H9 (cell line): ENCODE data around the gene PLAC9. TPM values are rescaled to one million over a fixed set of nuclear protein-coding genes. Genes with fewer than 3 reads are reported as not detected.

Experiments used
- DNase-seq: peaks from one replicate; pipeline ENCODE4 v3.0.0-alpha.2; 2017
- H2AFZ ChIP-seq: one replicate; pipeline ENCODE4 v1.6.1; 2013; ENCODE audit warnings: mild to moderate bottlenecking, low read length, control low read depth, moderate library complexity
- H2AK5ac ChIP-seq: 2 replicates; pipeline ENCODE4 v1.6.1; 2013; ENCODE audit warnings: low read length, control low read depth, mixed read lengths; ENCODE audit not compliant: insufficient read length
- H2BK120ac ChIP-seq: one replicate; pipeline ENCODE4 v1.6.1; 2013; ENCODE audit warnings: low read depth, mild to moderate bottlenecking, low read length, control low read depth, inconsistent platforms; ENCODE audit not compliant: poor library complexity, severe bottlenecking
- H2BK12ac ChIP-seq: 2 replicates; pipeline ENCODE4 v1.6.1; 2013; ENCODE audit warnings: low read length, control low read depth, mixed read lengths, low read depth; ENCODE audit not compliant: insufficient read length
- H2BK15ac ChIP-seq: 2 replicates; pipeline ENCODE4 v1.6.1; 2013; ENCODE audit warnings: low read depth, low read length, control low read depth
- H2BK20ac ChIP-seq: one replicate; pipeline ENCODE4 v1.6.1; 2013; ENCODE audit warnings: low read depth, mild to moderate bottlenecking, low read length, control low read depth, inconsistent platforms; ENCODE audit not compliant: poor library complexity, severe bottlenecking
- H2BK5ac ChIP-seq: 2 replicates; pipeline ENCODE4 v1.6.1; 2013; ENCODE audit warnings: low read length, control low read depth, mixed read lengths; ENCODE audit not compliant: insufficient read length
- H3K14ac ChIP-seq: 2 replicates; pipeline ENCODE4 v1.6.1; 2013; ENCODE audit warnings: low read length, control low read depth; ENCODE audit not compliant: insufficient read depth
- H3K18ac ChIP-seq: 2 replicates; pipeline ENCODE4 v1.6.1; 2013; ENCODE audit warnings: low read depth, mild to moderate bottlenecking, mixed read lengths, low read length, control low read depth; ENCODE audit not compliant: insufficient read length
- H3K23ac ChIP-seq: 2 replicates; pipeline ENCODE4 v1.6.1; 2013; ENCODE audit warnings: low read length, control low read depth, mixed read lengths, low read depth; ENCODE audit not compliant: insufficient read length
- H3K23me2 ChIP-seq: 2 replicates; pipeline ENCODE4 v1.6.1; 2013; ENCODE audit warnings: low read depth, mild to moderate bottlenecking, mixed read lengths, low read length, control low read depth; ENCODE audit not compliant: insufficient read length, poor library complexity, severe bottlenecking
- H3K27ac ChIP-seq: 2 replicates; pipeline ENCODE4 v1.5.1; 2013; ENCODE audit warnings: low read length, control low read depth, mixed read lengths, low read depth; ENCODE audit not compliant: insufficient read length
- H3K27me3 ChIP-seq: 2 replicates; pipeline ENCODE4 v1.6.1; 2013; ENCODE audit warnings: low read length, control low read depth, inconsistent platforms; ENCODE audit not compliant: insufficient read depth
- H3K4ac ChIP-seq: 2 replicates; pipeline ENCODE4 v1.6.1; 2013; ENCODE audit warnings: low read depth, mild to moderate bottlenecking, control low read depth, inconsistent platforms, low read length, moderate library complexity
- H3K4me1 ChIP-seq: 2 replicates; pipeline ENCODE4 v1.6.1; 2013; ENCODE audit warnings: low read length, control low read depth, inconsistent platforms; ENCODE audit not compliant: insufficient read depth
- H3K4me2 ChIP-seq: 2 replicates; pipeline ENCODE4 v1.6.1; 2013; ENCODE audit warnings: low read length, control low read depth, mixed read lengths; ENCODE audit not compliant: insufficient read length, insufficient read depth
- H3K56ac ChIP-seq: 2 replicates; pipeline ENCODE4 v1.6.1; 2013; ENCODE audit warnings: low read depth, mild to moderate bottlenecking, mixed read lengths, low read length, control low read depth; ENCODE audit not compliant: insufficient read length
- H3K79me1 ChIP-seq: 2 replicates; pipeline ENCODE4 v1.6.1; 2013; ENCODE audit warnings: low read depth, mild to moderate bottlenecking, moderate library complexity, low read length, control low read depth, inconsistent platforms; ENCODE audit not compliant: insufficient read depth, poor library complexity, severe bottlenecking
- H3K79me2 ChIP-seq: 2 replicates; pipeline ENCODE4 v1.6.1; 2013; ENCODE audit warnings: low read length, control low read depth, inconsistent platforms; ENCODE audit not compliant: insufficient read depth
- H3K9ac ChIP-seq: 2 replicates; pipeline ENCODE4 v1.6.1; 2013; ENCODE audit warnings: low read length, control low read depth, mixed read lengths; ENCODE audit not compliant: insufficient read length; ENCODE audit errors: extremely low read depth
- H3K9me3 ChIP-seq: one replicate; pipeline ENCODE4 v1.6.1; 2013; ENCODE audit warnings: low read depth, low read length, inconsistent platforms; ENCODE audit not compliant: control insufficient read depth
- H3T11ph ChIP-seq: one replicate; pipeline ENCODE4 v1.6.1; 2013; ENCODE audit warnings: mild to moderate bottlenecking, low read length, control low read depth, inconsistent platforms
- H4K20me1 ChIP-seq: one replicate; pipeline ENCODE4 v1.6.1; 2013; ENCODE audit not compliant: control insufficient read depth, insufficient read length, insufficient read depth
- H4K5ac ChIP-seq: 2 replicates; pipeline ENCODE4 v1.6.1; 2013; ENCODE audit warnings: low read depth, mild to moderate bottlenecking, mixed read lengths, low read length, control low read depth; ENCODE audit not compliant: insufficient read length
- H4K8ac ChIP-seq: replicated peaks from 2 replicates; pipeline ENCODE4 v1.6.1; 2013; ENCODE audit warnings: low read length, control low read depth, mixed read lengths, low read depth; ENCODE audit not compliant: insufficient read length
- H4K91ac ChIP-seq: 2 replicates; pipeline ENCODE4 v1.6.1; 2013; ENCODE audit warnings: low read depth, mild to moderate bottlenecking, moderate library complexity, mixed read lengths, low read length, control low read depth; ENCODE audit not compliant: insufficient read length
- H3K27ac Mint-ChIP-seq, 3 experiments: 2 replicates in 2 of 3; 3 replicates in 1 of 3; pipeline ENCODE4 v1.8.0; 2020 to 2021; ENCODE audit warnings: mixed read lengths in 3 of 3, mild to moderate bottlenecking in 1 of 3, moderate library complexity in 1 of 3
- H3K27me3 Mint-ChIP-seq: 2 replicates; pipeline ENCODE4 v1.8.0; 2021; ENCODE audit warnings: low read depth, mild to moderate bottlenecking, moderate library complexity, mixed read lengths
- H3K36me3 Mint-ChIP-seq, 3 experiments: 2 replicates in 2 of 3; 3 replicates in 1 of 3; pipeline ENCODE4 v1.8.0; 2020 to 2021; ENCODE audit warnings: low read depth in 3 of 3, mixed read lengths in 3 of 3; ENCODE audit not compliant: insufficient read depth in 1 of 3
- H3K4me1 Mint-ChIP-seq, 2 experiments: 2 replicates each; pipeline ENCODE4 v1.8.0; 2020; ENCODE audit warnings: mixed read lengths in 2 of 2
- H3K4me3 Mint-ChIP-seq, 2 experiments: 2 replicates in 1 of 2; 3 replicates in 1 of 2; pipeline ENCODE4 v1.8.0; 2020 to 2021; ENCODE audit warnings: mild to moderate bottlenecking in 2 of 2, mixed read lengths in 2 of 2, moderate library complexity in 1 of 2
- H3K9me3 Mint-ChIP-seq, 2 experiments: 2 replicates in 1 of 2; 3 replicates in 1 of 2; pipeline ENCODE4 v1.8.0; 2020; ENCODE audit warnings: mild to moderate bottlenecking in 2 of 2, mixed read lengths in 2 of 2, moderate library complexity in 1 of 2
- WGBS: extraction: QIAGEN DNeasy Blood & Tissue Kit; methylation state at CpG from one replicate; pipeline ENCODE4 v1.1.7; 2013; ENCODE audit warnings: missing lambda C conversion rate, low lambda C conversion rate, mixed read lengths; ENCODE audit not compliant: insufficient read length; ENCODE audit errors: extremely low coverage; 5-methylcytosine and 5-hydroxymethylcytosine counted together
- total RNA-seq: library from RNA; stranded (reverse); gene quantifications from 2 replicates; pipeline ENCODE4 v1.2.1, GENCODE V29; 2021
- TF ChIP-seq, protein P1 (sequence below): fragments of 200-600 bp; sonication (generic); conservative IDR thresholded peaks from 3 replicates; pipeline ENCODE4 v1.8.0; 2021; ENCODE audit warnings: antibody characterized with exemption, mild to moderate bottlenecking

PLAC9 gene
- total RNA-seq, 1 experiment from 2014 or later = 4.3 TPM

DNA sequence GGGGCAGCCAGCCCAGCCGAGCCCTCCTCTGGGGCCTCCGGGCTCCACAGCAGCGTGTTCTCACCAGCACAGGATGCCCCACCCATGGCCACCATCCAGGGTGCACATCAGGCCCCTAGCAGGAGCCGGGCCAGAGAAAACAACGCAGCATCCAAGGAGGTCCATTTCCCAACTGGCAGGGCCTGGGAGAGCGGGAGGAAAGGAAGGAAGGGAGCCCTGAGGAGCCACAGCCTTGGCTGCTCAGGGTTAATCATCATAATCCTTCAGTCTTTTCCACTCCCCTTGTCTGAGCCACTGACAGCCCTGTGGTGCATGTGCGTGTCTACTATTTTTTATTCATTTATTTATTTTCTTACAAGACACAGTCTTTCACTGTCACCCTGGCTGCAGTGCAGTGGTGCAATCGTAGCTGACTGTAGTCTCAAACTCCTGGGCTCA lies 3.6 kb downstream of the PLAC9 start:
- Histone ChIP-seq H2BK5ac (no peak overlapping the region), H3K79me2 (no peaks in the 10 kb centered on the region), H3K27me3 (no peaks in the 10 kb centered on the region; the same call in 1 of the 2 replicates), H2BK20ac (no peak overlapping the region), H3K14ac (no peak overlapping the region), H3K56ac (no peak overlapping the region), H4K5ac (no peak overlapping the region), H3K9me3 (no peaks in the 10 kb centered on the region), H3K4me1 (0 out of 2 replicates have a peak, but pooled peaks cover 3% of the 10 kb centered on the region), H3K23me2 (peaks cover 4% of the 10 kb centered on the region), H4K8ac (no peak overlapping the region), H2AFZ (no peak overlapping the region), H2BK120ac (no peak overlapping the region), H3K18ac (no peak overlapping the region), H3K79me1 (no peaks in the 10 kb centered on the region), H3K9ac (no peak overlapping the region), H2BK15ac (no peak overlapping the region), H3K4me2 (no peak overlapping the region), H3K4ac (no peak overlapping the region), H3K27ac (no peak overlapping the region), H3T11ph (no peak overlapping the region), H2AK5ac (no peak overlapping the region), H2BK12ac (no peak overlapping the region), H4K91ac (no peak overlapping the region), H3K23ac (no peak overlapping the region), H4K20me1 (no peaks in the 10 kb centered on the region)
- Mint-ChIP-seq H3K9me3 (peaks cover 0 to 3% of the 10 kb centered on the region in 2 experiments; a peak in 2 of 5 replicates), H3K36me3 (no peaks in the 10 kb centered on the region; a peak in 2 of 7 replicates), H3K27ac (peak overlapping the region in 1 of 3 experiments; percentile 51; a peak in 1 of 7 replicates), H3K27me3 (peaks cover 28% of the 10 kb centered on the region), H3K4me1 (peaks cover 22 to 30% of the 10 kb centered on the region in 2 experiments), H3K4me3 (no peak overlapping the region)
- TF ChIP-seq, protein P1, sequence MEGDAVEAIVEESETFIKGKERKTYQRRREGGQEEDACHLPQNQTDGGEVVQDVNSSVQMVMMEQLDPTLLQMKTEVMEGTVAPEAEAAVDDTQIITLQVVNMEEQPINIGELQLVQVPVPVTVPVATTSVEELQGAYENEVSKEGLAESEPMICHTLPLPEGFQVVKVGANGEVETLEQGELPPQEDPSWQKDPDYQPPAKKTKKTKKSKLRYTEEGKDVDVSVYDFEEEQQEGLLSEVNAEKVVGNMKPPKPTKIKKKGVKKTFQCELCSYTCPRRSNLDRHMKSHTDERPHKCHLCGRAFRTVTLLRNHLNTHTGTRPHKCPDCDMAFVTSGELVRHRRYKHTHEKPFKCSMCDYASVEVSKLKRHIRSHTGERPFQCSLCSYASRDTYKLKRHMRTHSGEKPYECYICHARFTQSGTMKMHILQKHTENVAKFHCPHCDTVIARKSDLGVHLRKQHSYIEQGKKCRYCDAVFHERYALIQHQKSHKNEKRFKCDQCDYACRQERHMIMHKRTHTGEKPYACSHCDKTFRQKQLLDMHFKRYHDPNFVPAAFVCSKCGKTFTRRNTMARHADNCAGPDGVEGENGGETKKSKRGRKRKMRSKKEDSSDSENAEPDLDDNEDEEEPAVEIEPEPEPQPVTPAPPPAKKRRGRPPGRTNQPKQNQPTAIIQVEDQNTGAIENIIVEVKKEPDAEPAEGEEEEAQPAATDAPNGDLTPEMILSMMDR = no peak
- no CpG with 5 or more reads among the region's 8 CpGs for WGBS
- no peak for DNase-seq
